Activated CD8-positive, alpha-beta memory T cell treated with anti-CD3 and anti-CD28 coated beads for 4 hours (primary cell): ENCODE measurements around the gene PRKCSH.
"Not testable (repeated sequence)": the region's sequence is repeated elsewhere in the genome, so short reads cannot be mapped to it uniquely, and the experiment has no call there.

Source experiments
- DNase-seq, 2 donors: peaks; one replicate each; pipeline ENCODE4 v3.0.0-alpha.2; 2020; ENCODE audit warnings: low read depth in 2 of 2

Gene PRKCSH

GRCh38 chr19:11435057-11435832 is at the start of gene PRKCSH, which contains the start of gene ODAD3:
Gene PRKCSH, plus strand, starts transcription at chr19:11435635. Its CDS starts 483 bp downstream, at chr19:11436118.
Gene ODAD3, minus strand, starts transcription at chr19:11435121. Its CDS starts 105 bp downstream, at chr19:11435016.
- DNase-seq = peak; percentile 96 to 98

DNA sequence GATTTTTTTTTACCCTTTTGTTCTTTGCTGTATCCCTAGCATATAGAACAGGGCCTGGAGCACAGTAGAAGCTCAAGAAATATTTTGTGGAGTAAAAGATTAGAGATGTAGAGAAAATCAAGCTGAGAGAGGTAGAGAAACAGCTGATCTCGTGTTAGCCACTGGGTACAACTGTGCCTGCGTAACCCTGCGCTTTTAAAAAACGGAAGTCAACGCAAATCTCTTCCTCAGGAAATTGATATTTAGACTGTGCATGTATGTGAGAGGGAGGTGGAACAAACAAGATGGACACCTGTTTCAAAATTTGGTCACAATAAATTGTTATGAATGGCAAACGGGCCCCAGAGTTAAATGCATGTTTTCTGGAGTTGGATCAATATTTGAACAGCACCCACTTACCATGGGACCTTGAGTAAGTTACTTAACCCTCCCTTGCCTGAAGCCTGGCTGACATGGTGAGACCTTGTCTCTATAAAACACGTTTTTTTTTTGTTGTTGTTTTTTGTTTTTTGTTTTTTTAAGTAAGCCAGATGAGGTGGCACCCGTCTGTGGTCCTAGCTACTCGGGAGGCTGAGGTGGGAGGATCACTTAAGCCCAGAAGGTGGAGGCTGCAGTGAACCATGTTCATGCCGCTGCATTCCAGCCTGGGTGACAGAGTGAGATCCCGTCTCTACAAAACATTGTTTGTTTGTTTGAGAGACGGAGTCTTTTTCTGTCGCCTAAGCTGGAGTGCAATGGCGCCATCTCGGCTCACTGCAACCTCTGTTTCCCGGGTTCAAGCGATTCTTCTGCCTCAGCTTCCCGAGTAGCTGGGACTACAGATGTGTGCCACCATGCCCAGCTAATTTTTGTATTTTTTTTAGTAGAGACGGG is 48.0 kb upstream of the PRKCSH start:
- no peak for DNase-seq

DNA sequence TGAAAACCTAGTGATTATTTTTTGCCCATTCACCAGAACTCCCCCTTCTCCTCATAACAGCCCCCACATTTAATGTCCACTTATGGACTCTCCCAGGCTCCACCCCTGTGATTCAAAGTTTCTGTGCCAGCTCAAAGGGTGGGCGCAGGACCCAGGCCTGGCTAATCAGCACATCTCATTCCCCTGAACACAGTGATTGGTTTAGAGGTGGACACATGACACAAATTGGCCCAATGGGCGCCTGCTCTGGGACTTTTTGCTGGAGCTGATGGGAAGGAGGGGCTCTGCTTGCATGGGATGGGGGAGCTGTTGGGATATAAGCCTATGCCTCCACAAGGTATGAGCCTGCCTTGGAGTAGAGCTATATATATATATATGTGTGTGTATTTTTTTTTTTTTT is 45.1 kb upstream of the PRKCSH start:
- DNase-seq = no peak

GRCh38 chr19:11390933-11391680 is 44.3 kb upstream of the PRKCSH start:
- DNase-seq = no peak

GRCh38 chr19:11397089-11397610 is 38.3 kb upstream of the PRKCSH start:
- DNase-seq = no peak

GRCh38 chr19:11399667-11400066 is 35.8 kb upstream of the PRKCSH start:
- no peak for DNase-seq

- DNase-seq = no peak
Measured at GRCh38 chr19:11400798-11401197, 34.6 kb upstream of the PRKCSH start.

GRCh38 chr19:11401808-11402543 is 33.5 kb upstream of the PRKCSH start:
- DNase-seq = no peak

- no peak for DNase-seq
Measured at GRCh38 chr19:11404588-11405222, 30.7 kb upstream of the PRKCSH start.

DNA sequence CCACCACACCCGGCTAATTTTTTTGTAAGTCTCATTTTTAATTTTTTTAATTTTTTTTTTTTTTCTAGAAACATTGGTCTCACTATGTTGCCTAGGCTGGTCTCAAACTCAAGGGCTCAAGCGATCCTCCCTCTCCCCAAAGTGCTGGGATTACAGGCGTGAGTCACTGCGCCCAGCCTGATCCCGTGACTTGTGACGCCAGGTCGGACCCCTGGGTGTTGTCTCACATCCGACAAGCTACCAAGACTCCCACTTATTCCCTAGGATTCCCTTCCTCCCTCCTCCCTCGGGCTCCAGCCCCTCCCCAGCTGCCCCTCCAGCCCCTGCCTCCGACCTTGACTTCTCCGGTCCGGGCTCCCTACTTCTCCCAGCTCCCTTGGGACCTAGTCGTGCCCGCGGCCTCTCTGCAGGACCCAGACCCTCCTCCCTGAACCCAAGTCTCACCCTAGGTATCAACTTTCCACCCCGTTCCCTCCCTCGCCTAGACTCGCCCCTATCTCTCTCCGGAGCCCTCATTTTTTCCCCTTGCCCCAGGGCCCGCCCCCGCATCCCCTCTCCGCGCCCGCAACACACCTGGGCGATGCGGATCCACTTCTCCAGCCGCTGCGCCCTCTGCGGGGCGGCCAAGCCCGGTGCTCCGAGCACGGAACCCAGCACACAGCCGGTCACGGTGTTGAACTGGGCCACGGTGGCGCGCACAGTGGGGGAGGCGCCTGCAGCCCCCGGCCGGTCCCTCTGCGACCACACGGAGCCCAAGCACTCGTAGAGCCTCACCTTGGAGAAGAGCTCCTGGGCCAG is 29.4 kb upstream of the PRKCSH start:
- DNase-seq = no peak

DNA sequence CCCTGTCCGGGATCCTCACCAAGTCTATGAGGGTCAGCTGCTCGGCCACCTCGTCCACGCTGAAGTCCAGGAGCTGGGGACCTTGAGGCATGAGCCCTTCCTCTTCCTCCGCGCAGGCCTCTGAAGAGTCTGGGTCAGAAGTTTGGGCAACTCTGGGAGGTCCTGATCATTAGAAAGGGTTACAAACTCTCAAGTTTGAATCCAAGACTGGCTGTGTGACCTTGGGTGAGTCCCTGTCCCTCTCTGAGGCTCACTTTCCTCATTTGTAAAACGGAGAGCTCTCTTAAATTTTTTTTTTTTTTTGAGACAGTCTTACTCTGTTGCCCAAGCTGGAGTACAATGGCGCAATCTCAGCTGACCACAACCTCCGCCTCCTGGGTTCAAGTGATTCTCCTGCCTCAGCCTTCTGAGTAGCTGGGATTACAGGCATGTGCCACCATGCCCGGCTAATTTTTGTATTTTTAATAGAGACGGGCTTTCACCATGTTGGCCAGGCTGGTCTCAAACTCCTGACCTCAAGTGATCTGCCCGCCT is 28.7 kb upstream of the PRKCSH start:
- DNase-seq = not testable (repeated sequence)

- no peak for DNase-seq
Measured at GRCh38 chr19:11408591-11408990, 26.8 kb upstream of the PRKCSH start.

- DNase-seq = no peak
Measured at GRCh38 chr19:11410682-11411081, 24.8 kb upstream of the PRKCSH start.

DNA sequence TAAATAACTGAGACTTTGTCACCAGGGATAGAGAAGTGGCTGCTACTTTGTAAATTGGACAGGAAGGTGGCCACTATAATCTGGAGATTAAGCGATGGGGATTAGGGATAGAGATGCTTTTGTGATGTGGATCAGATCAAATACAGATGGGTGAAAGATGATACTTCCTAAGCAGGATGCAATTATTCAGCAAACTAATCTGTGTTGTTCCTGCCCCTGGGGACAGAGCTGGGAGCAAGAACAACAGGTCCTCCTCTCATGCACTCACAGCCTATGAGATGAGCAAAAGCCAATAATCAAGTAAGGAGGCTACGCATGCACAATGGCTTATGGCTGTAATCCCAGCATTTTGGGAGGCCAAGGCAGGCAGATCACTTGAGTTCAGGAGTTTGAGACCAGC is 20.9 kb upstream of the PRKCSH start:
- DNase-seq = no peak

GRCh38 chr19:11416346-11417052 is 18.9 kb upstream of the PRKCSH start:
- DNase-seq = no peak

DNA sequence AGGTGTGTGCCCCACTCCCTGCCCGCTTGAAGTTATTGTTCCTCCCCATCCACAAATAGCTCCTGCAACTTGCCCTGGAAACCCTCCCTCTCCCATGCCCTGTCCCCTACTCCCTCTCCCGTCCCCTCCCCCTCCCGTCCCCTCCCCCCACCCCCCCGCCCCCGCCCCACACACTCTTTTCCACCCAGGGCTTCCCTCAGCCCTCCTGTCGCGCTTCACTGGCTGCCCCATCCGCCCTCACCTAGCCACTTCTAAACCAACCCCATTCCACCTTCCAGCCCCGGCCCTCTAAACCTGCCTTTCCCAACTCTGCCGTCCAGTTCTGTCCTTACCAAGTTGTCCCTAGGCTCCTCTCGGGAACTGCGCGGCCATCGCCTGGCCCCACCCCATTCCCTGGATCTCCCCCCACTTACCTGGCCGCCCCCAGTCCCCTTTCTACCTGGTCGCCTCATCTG is 17.3 kb upstream of the PRKCSH start:
- no peak for DNase-seq

DNA sequence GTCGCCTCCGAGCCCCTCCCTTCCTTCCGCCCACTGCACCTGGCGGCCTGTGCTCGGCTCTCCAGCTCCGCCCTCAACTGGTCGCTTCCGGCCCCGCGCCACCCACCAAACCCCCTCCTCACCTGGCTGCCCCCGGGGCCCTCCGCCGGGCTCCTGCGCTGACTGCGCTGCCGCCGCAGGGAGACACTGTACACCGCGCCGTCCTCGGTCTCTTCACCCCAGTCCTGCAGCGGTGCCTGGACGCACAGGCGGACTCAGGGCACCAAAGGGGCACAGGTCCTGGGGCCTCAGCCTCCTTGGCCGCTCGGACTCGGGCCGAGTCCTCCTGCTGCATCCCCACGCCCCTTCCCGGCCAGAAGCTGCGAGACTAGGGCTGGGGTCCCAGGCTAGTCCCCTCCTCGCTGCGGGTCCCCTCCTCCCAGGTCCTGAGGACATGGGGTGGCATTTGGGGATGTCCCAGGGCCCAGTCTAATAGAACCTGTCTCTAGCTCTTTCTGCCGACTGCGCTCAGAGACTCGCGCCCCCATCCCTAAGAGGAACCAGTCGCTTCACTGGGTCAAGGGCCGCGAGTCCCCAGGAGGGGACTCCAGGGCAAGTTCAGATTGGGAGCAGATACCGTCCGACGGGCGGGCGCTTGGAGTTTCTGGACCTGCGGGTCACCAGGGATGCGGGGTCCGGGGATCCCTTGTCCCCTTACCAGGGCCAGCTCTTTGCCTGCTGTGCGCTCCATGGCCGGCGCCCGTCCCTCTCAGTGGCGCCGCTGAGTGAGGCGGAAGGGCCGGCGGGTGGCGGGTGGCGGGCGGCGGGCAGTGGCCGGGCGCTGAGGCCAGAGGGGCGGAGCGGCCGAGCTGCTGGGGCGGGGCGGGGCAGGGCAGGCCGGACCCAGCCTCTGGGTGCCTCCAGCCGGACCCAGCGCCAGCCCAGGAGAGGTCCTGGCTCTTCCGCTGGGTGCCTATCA is 16.6 kb upstream of the PRKCSH start, which contains the start of gene RGL3:
Gene RGL3 (minus strand): TSS at position 766 of the 958 bp plus-strand sequence. CDS start 36 bp downstream, at position 730.
- no peak for DNase-seq
